Measurements from ENCODE around the gene CYSTM1.

Gene CYSTM1

DNA sequence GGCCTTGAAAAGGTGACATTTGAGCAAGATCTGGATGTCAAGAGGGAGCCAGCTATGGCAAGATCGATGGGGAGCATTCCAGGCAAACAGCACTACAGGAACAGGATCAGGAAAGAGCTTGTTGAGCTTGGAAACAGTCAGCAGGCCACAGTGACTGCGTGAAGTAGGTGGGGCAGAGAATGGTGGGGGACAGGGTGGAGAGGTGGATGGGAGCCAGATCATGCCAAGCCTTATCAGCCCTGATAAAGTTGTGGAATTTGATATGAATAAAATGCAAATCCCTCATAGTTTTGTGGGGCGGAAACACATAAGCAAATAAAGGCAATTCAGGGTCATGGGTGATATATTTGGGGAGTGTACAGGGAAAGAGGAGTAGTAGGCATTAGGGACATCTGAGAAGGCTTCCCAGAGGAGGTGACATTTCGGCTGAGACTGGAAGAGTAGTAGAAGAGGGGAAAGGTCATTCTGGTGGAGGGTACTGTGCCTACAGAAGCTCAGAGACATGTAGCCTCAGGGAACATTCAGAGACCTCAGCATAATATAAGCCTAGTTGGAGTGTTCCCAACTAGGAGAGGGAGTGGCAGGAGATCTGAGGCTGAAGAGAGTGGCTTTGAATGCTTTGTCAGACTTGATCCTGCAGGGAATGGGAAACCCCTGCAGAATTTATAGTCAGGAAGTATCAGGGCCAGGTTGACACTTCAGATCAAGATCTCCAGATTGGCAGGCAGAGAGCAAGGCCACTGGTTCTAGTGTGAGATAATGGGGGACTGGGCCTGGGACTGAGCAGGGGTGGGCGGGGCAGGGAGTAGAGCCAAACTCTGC, 9.7 kb upstream of the CYSTM1 start:
- Histone ChIP-seq H3K36me3 (ENCODE audit: control insufficient read depth, low read length) (no peaks in the 10 kb centered on the region), H3K9me3 (ENCODE audit: control insufficient read depth, insufficient read depth, low read length) (no peaks in the 10 kb centered on the region), H3K4me3 (ENCODE audit: low read length) (no peak overlapping the region), H3K4me2 (ENCODE audit: low read length) (no peak overlapping the region), H3K27me3 (ENCODE audit: control insufficient read depth, low read length) (peaks cover 14% of the 10 kb centered on the region; the same call in 1 of the 2 replicates), H3K27ac (ENCODE audit: low read depth, low read length) (no peak overlapping the region), H3K9me2 (replicated peaks; ENCODE audit: control insufficient read depth, low read length) (no peaks in the 10 kb centered on the region), H4K20me1 (ENCODE audit: control insufficient read depth, insufficient read depth, low read depth, low read length) (no peaks in the 10 kb centered on the region), H3K79me2 (ENCODE audit: control insufficient read depth, low read length) (no peaks in the 10 kb centered on the region), H3F3A (ENCODE audit: control insufficient read depth, insufficient read depth) (no peaks in the 10 kb centered on the region), H3K4me1 (ENCODE audit: control insufficient read depth, low read length) (0 out of 2 replicates have a peak, but pooled peaks cover 6% of the 10 kb centered on the region)
- TF ChIP-seq, protein P1, sequence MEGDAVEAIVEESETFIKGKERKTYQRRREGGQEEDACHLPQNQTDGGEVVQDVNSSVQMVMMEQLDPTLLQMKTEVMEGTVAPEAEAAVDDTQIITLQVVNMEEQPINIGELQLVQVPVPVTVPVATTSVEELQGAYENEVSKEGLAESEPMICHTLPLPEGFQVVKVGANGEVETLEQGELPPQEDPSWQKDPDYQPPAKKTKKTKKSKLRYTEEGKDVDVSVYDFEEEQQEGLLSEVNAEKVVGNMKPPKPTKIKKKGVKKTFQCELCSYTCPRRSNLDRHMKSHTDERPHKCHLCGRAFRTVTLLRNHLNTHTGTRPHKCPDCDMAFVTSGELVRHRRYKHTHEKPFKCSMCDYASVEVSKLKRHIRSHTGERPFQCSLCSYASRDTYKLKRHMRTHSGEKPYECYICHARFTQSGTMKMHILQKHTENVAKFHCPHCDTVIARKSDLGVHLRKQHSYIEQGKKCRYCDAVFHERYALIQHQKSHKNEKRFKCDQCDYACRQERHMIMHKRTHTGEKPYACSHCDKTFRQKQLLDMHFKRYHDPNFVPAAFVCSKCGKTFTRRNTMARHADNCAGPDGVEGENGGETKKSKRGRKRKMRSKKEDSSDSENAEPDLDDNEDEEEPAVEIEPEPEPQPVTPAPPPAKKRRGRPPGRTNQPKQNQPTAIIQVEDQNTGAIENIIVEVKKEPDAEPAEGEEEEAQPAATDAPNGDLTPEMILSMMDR (IDR thresholded peaks at IDR 0.05; ENCODE audit: low read depth, low read length, poor library complexity, severe bottlenecking) = no peak
- TF ChIP-seq EZH2phosphoT487 (IDR thresholded peaks at IDR 0.05; ENCODE audit: borderline replicate concordance, low read length) = no peak

DNA sequence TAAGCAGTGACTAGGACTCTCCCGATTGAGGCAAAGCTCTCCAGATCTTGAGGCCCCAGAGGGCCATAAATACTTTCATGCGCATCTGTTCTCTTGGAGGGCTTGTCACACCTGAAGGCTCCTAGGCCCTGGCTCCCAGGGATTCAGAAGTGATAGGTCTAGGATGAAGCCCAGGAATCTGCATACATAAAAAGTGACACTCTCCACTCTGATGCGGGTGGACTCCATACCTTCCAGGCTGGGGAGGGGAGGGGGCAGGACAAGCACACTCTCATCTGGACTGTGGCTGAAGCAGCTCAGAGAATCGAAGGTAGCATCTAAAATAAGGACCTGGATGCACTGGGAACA, 9.1 kb upstream of the CYSTM1 start:
- Histone ChIP-seq H3K4me2 (ENCODE audit: low read length) (no peak overlapping the region), H3K27me3 (ENCODE audit: control insufficient read depth, low read length) (peaks cover 14% of the 10 kb centered on the region; the same call in 1 of the 2 replicates), H3K79me2 (ENCODE audit: control insufficient read depth, low read length) (no peaks in the 10 kb centered on the region), H3K27ac (ENCODE audit: low read depth, low read length) (no peak overlapping the region), H3K9me2 (replicated peaks; ENCODE audit: control insufficient read depth, low read length) (no peaks in the 10 kb centered on the region), H4K20me1 (ENCODE audit: control insufficient read depth, insufficient read depth, low read depth, low read length) (no peaks in the 10 kb centered on the region), H3F3A (ENCODE audit: control insufficient read depth, insufficient read depth) (no peaks in the 10 kb centered on the region), H3K4me1 (ENCODE audit: control insufficient read depth, low read length) (0 out of 2 replicates have a peak, but pooled peaks cover 6% of the 10 kb centered on the region), H3K4me3 (ENCODE audit: low read length) (no peak overlapping the region), H3K9me3 (ENCODE audit: control insufficient read depth, insufficient read depth, low read length) (no peaks in the 10 kb centered on the region), H3K36me3 (ENCODE audit: control insufficient read depth, low read length) (no peaks in the 10 kb centered on the region)
- no peak for TF ChIP-seq EZH2phosphoT487 (IDR thresholded peaks at IDR 0.05; ENCODE audit: borderline replicate concordance, low read length)
- TF ChIP-seq, protein P1 (IDR thresholded peaks at IDR 0.05; ENCODE audit: low read depth, low read length, poor library complexity, severe bottlenecking) = no peak

DNA sequence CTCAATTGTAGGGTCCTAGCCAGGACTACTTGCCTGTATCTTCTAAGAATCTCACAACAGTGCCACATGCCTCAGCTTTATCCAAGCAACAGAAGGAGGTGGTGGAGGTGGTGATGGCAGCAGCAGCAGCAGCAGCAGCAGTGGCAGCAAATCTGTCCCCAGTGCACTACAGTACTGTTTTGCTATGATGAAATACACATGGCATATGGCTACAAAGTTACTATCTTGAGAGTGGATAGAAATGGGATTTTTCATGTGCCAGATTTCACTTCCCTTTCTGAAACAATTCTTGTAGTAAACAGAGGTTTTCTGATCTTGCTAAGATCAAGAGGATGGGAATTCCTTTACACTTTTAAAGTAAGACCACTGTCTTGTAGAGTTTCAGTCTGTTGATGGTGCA, 8.1 kb upstream of the CYSTM1 start:
- no peak overlapping the region for H3K4me3 ChIP-seq (ENCODE audit: low read length)
- H4K20me1 ChIP-seq (ENCODE audit: control insufficient read depth, insufficient read depth, low read depth, low read length) = no peaks in the 10 kb centered on the region
- peaks cover 14% of the 10 kb centered on the region; the same call in 1 of the 2 replicates for H3K27me3 ChIP-seq (ENCODE audit: control insufficient read depth, low read length)
- no peak overlapping the region for H3K27ac ChIP-seq (ENCODE audit: low read depth, low read length)
- TF ChIP-seq EZH2phosphoT487 (IDR thresholded peaks at IDR 0.05; ENCODE audit: borderline replicate concordance, low read length) = no peak
- TF ChIP-seq, protein P1 (IDR thresholded peaks at IDR 0.05; ENCODE audit: low read depth, low read length, poor library complexity, severe bottlenecking) = no peak
- H3K36me3 ChIP-seq (ENCODE audit: control insufficient read depth, low read length) = no peaks in the 10 kb centered on the region
- 0 out of 2 replicates have a peak, but pooled peaks cover 6% of the 10 kb centered on the region for H3K4me1 ChIP-seq (ENCODE audit: control insufficient read depth, low read length)
- no peaks in the 10 kb centered on the region for H3K9me3 ChIP-seq (ENCODE audit: control insufficient read depth, insufficient read depth, low read length)
- H3F3A ChIP-seq (ENCODE audit: control insufficient read depth, insufficient read depth) = no peaks in the 10 kb centered on the region
- no peaks in the 10 kb centered on the region for H3K9me2 ChIP-seq (replicated peaks; ENCODE audit: control insufficient read depth, low read length)
- no peaks in the 10 kb centered on the region for H3K79me2 ChIP-seq (ENCODE audit: control insufficient read depth, low read length)
- no peak overlapping the region for H3K4me2 ChIP-seq (ENCODE audit: low read length)

All from DOHH2 (cell line).